Caco-2 (cell line): ENCODE data around the gene DIAPH1. TPM values are rescaled to one million over a fixed set of nuclear protein-coding genes. Genes with fewer than 3 reads are reported as not detected.

Experiments used
- BruUV-seq: library from RNA; stranded (reverse); fragments of 400-500 nt; replicated peaks from 2 replicates; lab custom pipeline; 2021; lab: Mats Ljungman, UMichigan
- CTCF ChIA-PET: fragments of 300-600 bp; sonication (Branson Sonifier 250); formaldehyde crosslinking; loops from one replicate; lab custom pipeline; 2022; ENCODE audit warnings: antibody characterized with exemption; lab: Charles Lee
- POLR2A ChIA-PET: fragments of 300-600 bp; sonication (Branson Sonifier 250); formaldehyde crosslinking; loops from one replicate; lab custom pipeline; 2022; ENCODE audit warnings: antibody characterized with exemption; lab: Charles Lee
- DNase-seq, 2 experiments: peaks; one replicate each; pipeline versions ENCODE4 v3.0.0 to v3.0.0-alpha.2; 2020 to 2022
- H3K27me3 ChIP-seq: replicated peaks from 2 replicates; pipeline ENCODE4 v1.6.0; 2011; ENCODE audit warnings: low read length; ENCODE audit not compliant: control insufficient read depth, insufficient read depth
- H3K36me3 ChIP-seq: 2 replicates; pipeline ENCODE4 v1.5.1; 2011; ENCODE audit warnings: low read length; ENCODE audit not compliant: control insufficient read depth, insufficient read depth
- H3K4me1 ChIP-seq: fragments of 250-450 bp; sonication (Bioruptor Pico); 2 replicates; pipeline ENCODE4 v1.5.1; 2020; ENCODE audit warnings: mild to moderate bottlenecking
- H3K4me3 ChIP-seq: 2 replicates; pipeline ENCODE4 v1.5.1; 2011; ENCODE audit warnings: low read depth, mild to moderate bottlenecking, control low read depth, low read length
- H3K9me3 ChIP-seq: fragments of 250-450 bp; sonication (Bioruptor Pico); 2 replicates; pipeline ENCODE4 v1.5.1; 2020; ENCODE audit warnings: mild to moderate bottlenecking, moderate library complexity
- H3K27ac Mint-ChIP-seq: one replicate; pipeline ENCODE4 v1.8.0; 2022; ENCODE audit warnings: mixed read lengths; ENCODE audit not compliant: unreplicated experiment
- H3K27me3 Mint-ChIP-seq: one replicate; pipeline ENCODE4 v1.8.0; 2022; ENCODE audit warnings: mixed read lengths; ENCODE audit not compliant: insufficient read depth, unreplicated experiment
- H3K36me3 Mint-ChIP-seq: one replicate; pipeline ENCODE4 v1.8.0; 2022; ENCODE audit warnings: mild to moderate bottlenecking, mixed read lengths; ENCODE audit not compliant: insufficient read depth, unreplicated experiment
- H3K4me1 Mint-ChIP-seq: one replicate; pipeline ENCODE4 v1.8.0; 2022; ENCODE audit warnings: low read depth, mixed read lengths; ENCODE audit not compliant: unreplicated experiment
- H3K4me3 Mint-ChIP-seq: one replicate; pipeline ENCODE4 v1.8.0; 2022; ENCODE audit warnings: mild to moderate bottlenecking, moderate library complexity, mixed read lengths; ENCODE audit not compliant: unreplicated experiment
- H3K9me3 Mint-ChIP-seq: one replicate; pipeline ENCODE4 v1.8.0; 2022; ENCODE audit warnings: mixed read lengths; ENCODE audit not compliant: unreplicated experiment
- CTCF ChIP-seq, 2 experiments: fragments of 200-600 bp in 1 of 2; IDR thresholded peaks; 1 replicate in 1 of 2; 2 replicates in 1 of 2; pipeline versions ENCODE4 v1.5.1 to v1.8.0; 2011 to 2022; ENCODE audit warnings: antibody characterized with exemption in 1 of 2, control low read depth in 1 of 2, inconsistent platforms in 1 of 2, low read depth in 1 of 2, low read length in 1 of 2, mild to moderate bottlenecking in 1 of 2, moderate library complexity in 1 of 2; ENCODE audit not compliant: insufficient read depth in 1 of 2, severe bottlenecking in 1 of 2, unreplicated experiment in 1 of 2
- intact Hi-C: fragments of 100-400 bp; cut with micrococcal nuclease; formaldehyde crosslinking; loops from one replicate; pipeline ENCODE4 v1.10.0; 2022; ENCODE audit not compliant: unreplicated experiment
- total RNA-seq: library from RNA; stranded (reverse); gene quantifications from 2 replicates; pipeline ENCODE4 v1.2.3, GENCODE V29; 2022

The DIAPH1 gene
- total RNA-seq, 1 experiment from 2014 or later = 161 TPM

DNA sequence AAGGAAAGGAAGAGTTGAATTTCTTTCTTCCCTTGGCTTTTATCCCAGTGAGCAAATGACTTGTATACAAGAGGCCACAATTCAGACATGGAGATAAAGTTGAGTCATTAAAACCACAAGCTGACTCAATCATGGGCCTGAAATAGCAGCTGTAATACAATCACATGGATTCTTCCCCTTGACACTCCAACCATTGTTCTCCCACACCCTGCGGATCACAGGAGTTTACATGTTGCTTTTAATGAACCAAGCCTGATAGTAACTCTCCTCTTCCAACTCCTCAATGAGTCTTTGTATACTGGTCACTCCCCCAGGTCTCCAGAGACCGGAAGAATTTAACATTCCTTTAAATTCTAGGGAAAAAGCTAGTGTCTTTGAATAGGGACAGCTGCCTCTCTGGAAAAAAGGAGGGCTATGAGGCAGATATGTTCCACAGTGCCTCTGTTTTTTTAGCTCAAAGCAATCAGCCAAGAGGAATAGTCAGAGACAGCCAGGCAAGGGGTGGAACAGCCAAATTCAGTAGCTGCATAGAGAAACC lies 97.5 kb downstream of the DIAPH1 start:
- Mint-ChIP-seq H3K27me3 (no peaks in the 10 kb centered on the region), H3K4me1 (peaks cover 15% of the 10 kb centered on the region), H3K9me3 (no peaks in the 10 kb centered on the region), H3K36me3 (peaks cover 62% of the 10 kb centered on the region), H3K27ac (no peak overlapping the region), H3K4me3 (no peak overlapping the region)
- Histone ChIP-seq H3K9me3 (no peaks in the 10 kb centered on the region), H3K4me1 (peaks cover 20% of the 10 kb centered on the region), H3K36me3 (peaks cover 2% of the 10 kb centered on the region; the same call in 1 of the 2 replicates), H3K4me3 (no peak overlapping the region), H3K27me3 (no peaks in the 10 kb centered on the region)
- ChIA-PET CTCF (interaction anchor here (0.9 kb wide), 1 partner anchor 201 kb away, joined by 3 read pairs; the partner anchor contains the start of gene TAF7), POLR2A (no interaction called here)
- no TSS peak for BruUV-seq
- TF ChIP-seq CTCF (IDR thresholded peaks at IDR 0.05; ENCODE audit: insufficient read depth in 1 of 2, low read depth in 1 of 2, low read length in 1 of 2, severe bottlenecking in 1 of 2, unreplicated experiment in 1 of 2) = no peak
- intact Hi-C loops = no loop called here
- no peak for DNase-seq

DNA sequence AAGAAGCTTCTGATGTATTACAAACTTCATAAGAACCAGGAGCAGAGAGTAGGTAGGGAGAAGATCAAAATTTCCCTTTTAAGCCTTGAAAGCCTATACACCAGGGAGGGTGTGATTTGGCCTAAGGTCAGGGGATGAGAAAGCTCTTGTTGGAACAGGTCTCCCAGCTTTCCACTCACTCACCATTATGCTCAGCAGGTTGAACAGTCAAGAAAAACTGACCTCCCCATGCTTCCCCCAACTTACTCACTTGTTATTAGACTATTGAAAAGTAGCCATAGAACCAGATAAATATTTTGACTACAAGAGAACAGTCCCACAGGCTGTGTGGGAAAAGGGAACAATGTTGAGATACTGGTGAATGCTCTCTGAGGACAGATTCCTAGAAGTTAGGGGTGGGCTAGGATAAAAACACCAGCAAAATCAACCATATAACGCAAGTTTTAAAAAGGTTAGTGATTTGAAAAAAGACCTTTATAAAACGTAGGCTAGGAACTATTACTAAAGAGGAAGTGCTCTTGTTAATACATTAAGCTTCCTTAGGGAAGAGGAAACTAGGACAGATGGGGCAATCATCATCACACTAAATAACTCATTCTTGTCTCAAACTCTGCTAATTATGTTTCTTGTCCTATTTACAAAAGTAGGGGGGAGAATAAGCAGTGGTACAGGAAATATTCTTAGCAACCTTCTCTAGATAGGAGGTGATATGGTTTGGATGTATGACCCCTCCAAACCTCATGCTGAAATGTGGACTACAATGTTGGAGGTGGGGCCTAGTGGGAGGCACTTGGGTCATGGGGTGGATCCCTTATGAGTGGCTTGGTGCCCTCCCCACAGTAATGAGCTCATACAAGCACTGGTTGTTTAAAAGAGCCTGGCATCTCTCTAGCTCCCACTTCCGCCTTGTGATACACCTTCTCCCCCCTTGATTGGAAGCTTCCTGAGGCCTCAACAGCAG lies 98.9 kb downstream of the DIAPH1 start:
- intact Hi-C loops = no loop called here
- H3K9me3 Mint-ChIP-seq = no peaks in the 10 kb centered on the region
- no peak for TF ChIP-seq CTCF (IDR thresholded peaks at IDR 0.05; ENCODE audit: insufficient read depth in 1 of 2, low read depth in 1 of 2, low read length in 1 of 2, severe bottlenecking in 1 of 2, unreplicated experiment in 1 of 2)
- no TSS peak for BruUV-seq
- peaks cover under 1% of the 10 kb centered on the region for H3K4me1 Mint-ChIP-seq
- H3K9me3 ChIP-seq = no peaks in the 10 kb centered on the region
- no peaks in the 10 kb centered on the region for H3K27me3 Mint-ChIP-seq
- H3K4me3 Mint-ChIP-seq = no peak overlapping the region
- no peak for DNase-seq
- peaks cover 2% of the 10 kb centered on the region; the same call in 1 of the 2 replicates for H3K36me3 ChIP-seq
- ChIA-PET POLR2A (no interaction called here), CTCF (no interaction called here)
- no peak overlapping the region for H3K4me3 ChIP-seq
- peaks cover 76% of the 10 kb centered on the region for H3K36me3 Mint-ChIP-seq
- H3K27me3 ChIP-seq = no peaks in the 10 kb centered on the region
- peaks cover 6% of the 10 kb centered on the region for H3K4me1 ChIP-seq
- H3K27ac Mint-ChIP-seq = no peak overlapping the region

DNA sequence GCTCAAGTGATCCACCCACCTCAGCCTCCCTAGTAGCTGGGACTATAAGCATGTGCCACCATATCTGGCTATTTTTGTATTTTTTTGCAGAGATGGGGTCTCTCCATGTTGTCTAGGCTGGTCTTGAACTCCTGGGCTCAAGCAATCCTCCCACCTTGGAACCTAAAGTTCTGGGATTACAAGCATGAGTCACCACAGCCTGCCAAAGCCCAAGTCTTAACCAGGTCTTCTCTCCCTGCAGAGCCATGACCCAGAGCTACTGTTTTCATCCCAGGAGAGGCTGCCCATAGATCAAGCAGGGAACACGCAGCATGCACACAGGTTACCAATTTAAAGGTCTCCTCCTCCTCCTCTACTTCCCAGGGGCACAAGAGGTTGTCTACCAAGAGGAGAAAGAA lies 100.2 kb downstream of the DIAPH1 start:
- Mint-ChIP-seq H3K27ac (no peak overlapping the region), H3K4me1 (no peaks in the 10 kb centered on the region), H3K27me3 (no peaks in the 10 kb centered on the region), H3K4me3 (no peak overlapping the region), H3K36me3 (peaks cover 89% of the 10 kb centered on the region), H3K9me3 (no peaks in the 10 kb centered on the region)
- DNase-seq = no peak
- ChIA-PET POLR2A (no interaction called here), CTCF (no interaction called here)
- BruUV-seq = no TSS peak
- H3K36me3 ChIP-seq = no peaks in the 10 kb centered on the region
- no peak overlapping the region for H3K4me3 ChIP-seq
- TF ChIP-seq CTCF (IDR thresholded peaks at IDR 0.05; ENCODE audit: insufficient read depth in 1 of 2, low read depth in 1 of 2, low read length in 1 of 2, severe bottlenecking in 1 of 2, unreplicated experiment in 1 of 2) = no peak
- intact Hi-C loops = no loop called here
- H3K4me1 ChIP-seq = no peaks in the 10 kb centered on the region
- no peaks in the 10 kb centered on the region for H3K9me3 ChIP-seq
- H3K27me3 ChIP-seq = no peaks in the 10 kb centered on the region
